ENCODE results near the gene KBTBD6.

KBTBD6 gene

DNA sequence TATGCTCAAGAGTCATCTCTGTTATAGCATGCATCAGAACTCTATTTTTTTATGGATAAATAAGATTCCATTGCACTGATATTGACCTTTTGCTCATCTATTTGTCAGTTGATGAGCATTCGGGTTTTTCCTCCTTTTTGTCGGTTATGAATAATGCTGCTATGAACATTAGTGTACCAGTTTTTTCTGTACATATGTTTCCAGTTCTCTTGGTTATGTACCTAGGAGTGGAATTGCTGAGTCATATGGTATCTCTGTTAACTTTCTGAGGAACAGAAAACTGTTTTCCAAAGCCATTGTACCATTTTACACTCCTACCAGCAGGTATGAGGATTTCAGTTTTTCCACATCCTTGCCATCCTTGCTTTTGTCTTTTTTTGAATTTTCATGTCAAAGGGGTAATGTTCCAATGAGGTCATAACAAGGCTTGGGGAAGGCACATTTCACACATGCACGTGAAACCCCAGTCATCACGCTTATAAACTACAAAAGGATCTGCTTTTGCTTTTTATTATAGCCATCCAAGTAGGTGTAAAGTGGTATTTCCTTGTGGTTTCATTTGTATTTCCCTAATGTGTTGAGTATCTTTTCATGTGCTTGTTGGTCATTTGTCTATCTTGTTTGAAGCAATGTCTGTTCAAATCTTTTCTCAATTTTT is 47.1 kb upstream of the KBTBD6 start (continued):
- TF ChIP-seq ZNF280D (tag by site-specific recombination; IDR thresholded peaks at IDR 0.05) (no peak), ZNF175 (tag by site-specific recombination; IDR thresholded peaks at IDR 0.05) (no peak), HOXD13 (CRISPR knock-in tag; IDR thresholded peaks at IDR 0.05; ENCODE audit: borderline replicate concordance) (no peak), ZNF394 (tag by site-specific recombination; IDR thresholded peaks at IDR 0.05; ENCODE audit: borderline replicate concordance) (no peak)
- TF ChIP-seq, protein P1, sequence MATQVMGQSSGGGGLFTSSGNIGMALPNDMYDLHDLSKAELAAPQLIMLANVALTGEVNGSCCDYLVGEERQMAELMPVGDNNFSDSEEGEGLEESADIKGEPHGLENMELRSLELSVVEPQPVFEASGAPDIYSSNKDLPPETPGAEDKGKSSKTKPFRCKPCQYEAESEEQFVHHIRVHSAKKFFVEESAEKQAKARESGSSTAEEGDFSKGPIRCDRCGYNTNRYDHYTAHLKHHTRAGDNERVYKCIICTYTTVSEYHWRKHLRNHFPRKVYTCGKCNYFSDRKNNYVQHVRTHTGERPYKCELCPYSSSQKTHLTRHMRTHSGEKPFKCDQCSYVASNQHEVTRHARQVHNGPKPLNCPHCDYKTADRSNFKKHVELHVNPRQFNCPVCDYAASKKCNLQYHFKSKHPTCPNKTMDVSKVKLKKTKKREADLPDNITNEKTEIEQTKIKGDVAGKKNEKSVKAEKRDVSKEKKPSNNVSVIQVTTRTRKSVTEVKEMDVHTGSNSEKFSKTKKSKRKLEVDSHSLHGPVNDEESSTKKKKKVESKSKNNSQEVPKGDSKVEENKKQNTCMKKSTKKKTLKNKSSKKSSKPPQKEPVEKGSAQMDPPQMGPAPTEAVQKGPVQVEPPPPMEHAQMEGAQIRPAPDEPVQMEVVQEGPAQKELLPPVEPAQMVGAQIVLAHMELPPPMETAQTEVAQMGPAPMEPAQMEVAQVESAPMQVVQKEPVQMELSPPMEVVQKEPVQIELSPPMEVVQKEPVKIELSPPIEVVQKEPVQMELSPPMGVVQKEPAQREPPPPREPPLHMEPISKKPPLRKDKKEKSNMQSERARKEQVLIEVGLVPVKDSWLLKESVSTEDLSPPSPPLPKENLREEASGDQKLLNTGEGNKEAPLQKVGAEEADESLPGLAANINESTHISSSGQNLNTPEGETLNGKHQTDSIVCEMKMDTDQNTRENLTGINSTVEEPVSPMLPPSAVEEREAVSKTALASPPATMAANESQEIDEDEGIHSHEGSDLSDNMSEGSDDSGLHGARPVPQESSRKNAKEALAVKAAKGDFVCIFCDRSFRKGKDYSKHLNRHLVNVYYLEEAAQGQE (tag by site-specific recombination; IDR thresholded peaks at IDR 0.05) = no peak
- TF ChIP-seq, protein P2, sequence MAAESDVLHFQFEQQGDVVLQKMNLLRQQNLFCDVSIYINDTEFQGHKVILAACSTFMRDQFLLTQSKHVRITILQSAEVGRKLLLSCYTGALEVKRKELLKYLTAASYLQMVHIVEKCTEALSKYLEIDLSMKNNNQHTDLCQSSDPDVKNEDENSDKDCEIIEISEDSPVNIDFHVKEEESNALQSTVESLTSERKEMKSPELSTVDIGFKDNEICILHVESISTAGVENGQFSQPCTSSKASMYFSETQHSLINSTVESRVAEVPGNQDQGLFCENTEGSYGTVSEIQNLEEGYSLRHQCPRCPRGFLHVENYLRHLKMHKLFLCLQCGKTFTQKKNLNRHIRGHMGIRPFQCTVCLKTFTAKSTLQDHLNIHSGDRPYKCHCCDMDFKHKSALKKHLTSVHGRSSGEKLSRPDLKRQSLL (tag by site-specific recombination; IDR thresholded peaks at IDR 0.05) = no peak

- CTCF ChIA-PET = no interaction called here
- POLR2A ChIA-PET = no interaction called here
- Histone ChIP-seq H3K4me1 (ENCODE audit: control insufficient read depth, insufficient read depth, low read length) (no peaks in the 10 kb centered on the region), H3K9me3 (ENCODE audit: control insufficient read depth, insufficient read depth, low read depth, low read length) (no peaks in the 10 kb centered on the region), H3K4me3 (ENCODE audit: low read depth, low read length) (no peak overlapping the region), H3K27ac (ENCODE audit: extremely low read depth, low read depth, low read length) (no peak overlapping the region), H3K36me3 (ENCODE audit: control insufficient read depth in 2 of 2, insufficient read depth in 1 of 2, low read length in 2 of 2) (no peaks in the 10 kb centered on the region)
- TF ChIP-seq, protein P3, sequence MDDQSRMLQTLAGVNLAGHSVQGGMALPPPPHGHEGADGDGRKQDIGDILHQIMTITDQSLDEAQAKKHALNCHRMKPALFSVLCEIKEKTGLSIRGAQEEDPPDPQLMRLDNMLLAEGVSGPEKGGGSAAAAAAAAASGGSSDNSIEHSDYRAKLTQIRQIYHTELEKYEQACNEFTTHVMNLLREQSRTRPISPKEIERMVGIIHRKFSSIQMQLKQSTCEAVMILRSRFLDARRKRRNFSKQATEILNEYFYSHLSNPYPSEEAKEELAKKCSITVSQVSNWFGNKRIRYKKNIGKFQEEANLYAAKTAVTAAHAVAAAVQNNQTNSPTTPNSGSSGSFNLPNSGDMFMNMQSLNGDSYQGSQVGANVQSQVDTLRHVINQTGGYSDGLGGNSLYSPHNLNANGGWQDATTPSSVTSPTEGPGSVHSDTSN (CRISPR knock-in tag; IDR thresholded peaks at IDR 0.05) = no peak
- TF ChIP-seq ZNF404 (tag by site-specific recombination; IDR thresholded peaks at IDR 0.05) = no peak
- TF ChIP-seq, protein P4, sequence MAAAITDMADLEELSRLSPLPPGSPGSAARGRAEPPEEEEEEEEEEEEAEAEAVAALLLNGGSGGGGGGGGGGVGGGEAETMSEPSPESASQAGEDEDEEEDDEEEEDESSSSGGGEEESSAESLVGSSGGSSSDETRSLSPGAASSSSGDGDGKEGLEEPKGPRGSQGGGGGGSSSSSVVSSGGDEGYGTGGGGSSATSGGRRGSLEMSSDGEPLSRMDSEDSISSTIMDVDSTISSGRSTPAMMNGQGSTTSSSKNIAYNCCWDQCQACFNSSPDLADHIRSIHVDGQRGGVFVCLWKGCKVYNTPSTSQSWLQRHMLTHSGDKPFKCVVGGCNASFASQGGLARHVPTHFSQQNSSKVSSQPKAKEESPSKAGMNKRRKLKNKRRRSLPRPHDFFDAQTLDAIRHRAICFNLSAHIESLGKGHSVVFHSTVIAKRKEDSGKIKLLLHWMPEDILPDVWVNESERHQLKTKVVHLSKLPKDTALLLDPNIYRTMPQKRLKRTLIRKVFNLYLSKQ (tag by site-specific recombination; IDR thresholded peaks at IDR 0.05; ENCODE audit: borderline replicate concordance) = no peak
- no peak for TF ChIP-seq MYNN (tag by site-specific recombination; IDR thresholded peaks at IDR 0.05; ENCODE audit: borderline replicate concordance)
- no peak for TF ChIP-seq CTCF (tag by site-specific recombination; IDR thresholded peaks at IDR 0.05)
- TF ChIP-seq WT1 (tag by site-specific recombination; IDR thresholded peaks at IDR 0.05) = no peak
- TF ChIP-seq, protein P5, sequence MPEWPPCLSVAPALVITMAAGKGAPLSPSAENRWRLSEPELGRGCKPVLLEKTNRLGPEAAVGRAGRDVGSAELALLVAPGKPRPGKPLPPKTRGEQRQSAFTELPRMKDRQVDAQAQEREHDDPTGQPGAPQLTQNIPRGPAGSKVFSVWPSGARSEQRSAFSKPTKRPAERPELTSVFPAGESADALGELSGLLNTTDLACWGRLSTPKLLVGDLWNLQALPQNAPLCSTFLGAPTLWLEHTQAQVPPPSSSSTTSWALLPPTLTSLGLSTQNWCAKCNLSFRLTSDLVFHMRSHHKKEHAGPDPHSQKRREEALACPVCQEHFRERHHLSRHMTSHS (tag by site-specific recombination; IDR thresholded peaks at IDR 0.05) = no peak
- no peak for TF ChIP-seq ZNF624 (tag by site-specific recombination; IDR thresholded peaks at IDR 0.05)
- TF ChIP-seq ZBTB21 (tag by site-specific recombination; IDR thresholded peaks at IDR 0.05) = no peak
- no peak for TF ChIP-seq ZNF785 (tag by site-specific recombination; IDR thresholded peaks at IDR 0.05)
- no peak for TF ChIP-seq ZNF24 (tag by site-specific recombination; IDR thresholded peaks at IDR 0.05)
Observed at GRCh38 chr13:41178040-41178439, 45.4 kb upstream of the KBTBD6 start.
